ENCODE data around the gene IMMP2L. TPM values are rescaled to one million over a fixed set of nuclear protein-coding genes. Genes with fewer than 3 reads are reported as not detected.
"Not testable (repeated sequence)": the region's sequence is repeated elsewhere in the genome, so short reads cannot be mapped to it uniquely, and the experiment has no call there.

IMMP2L gene
- polyA plus RNA-seq, 1 experiment: 5.8 TPM

DNA sequence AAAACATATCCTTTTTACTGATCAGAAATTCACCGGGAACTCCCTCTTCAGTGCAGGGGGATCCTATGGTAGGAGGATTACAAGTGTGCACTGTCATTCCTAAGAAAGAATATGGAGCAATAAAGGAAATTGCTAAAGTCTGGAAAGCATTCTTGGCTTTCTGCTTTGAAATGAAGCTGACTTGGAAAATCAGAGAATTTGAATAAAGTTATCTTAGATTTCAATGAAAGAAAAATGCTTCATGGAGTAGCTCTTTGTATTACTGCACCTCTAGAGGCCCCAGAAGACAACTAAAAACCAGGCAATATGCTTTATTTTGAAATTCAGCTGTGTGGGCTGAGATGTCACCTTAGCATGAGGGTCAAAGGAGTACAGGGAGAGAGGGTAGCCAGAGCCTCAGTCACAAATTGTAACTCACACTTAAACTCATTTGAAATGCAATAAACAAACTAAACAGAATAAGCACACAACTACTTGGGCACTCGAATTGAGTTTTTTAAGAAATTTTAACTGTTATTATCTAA is 102.5 kb downstream of the IMMP2L start:
- TF ChIP-seq, protein P1, sequence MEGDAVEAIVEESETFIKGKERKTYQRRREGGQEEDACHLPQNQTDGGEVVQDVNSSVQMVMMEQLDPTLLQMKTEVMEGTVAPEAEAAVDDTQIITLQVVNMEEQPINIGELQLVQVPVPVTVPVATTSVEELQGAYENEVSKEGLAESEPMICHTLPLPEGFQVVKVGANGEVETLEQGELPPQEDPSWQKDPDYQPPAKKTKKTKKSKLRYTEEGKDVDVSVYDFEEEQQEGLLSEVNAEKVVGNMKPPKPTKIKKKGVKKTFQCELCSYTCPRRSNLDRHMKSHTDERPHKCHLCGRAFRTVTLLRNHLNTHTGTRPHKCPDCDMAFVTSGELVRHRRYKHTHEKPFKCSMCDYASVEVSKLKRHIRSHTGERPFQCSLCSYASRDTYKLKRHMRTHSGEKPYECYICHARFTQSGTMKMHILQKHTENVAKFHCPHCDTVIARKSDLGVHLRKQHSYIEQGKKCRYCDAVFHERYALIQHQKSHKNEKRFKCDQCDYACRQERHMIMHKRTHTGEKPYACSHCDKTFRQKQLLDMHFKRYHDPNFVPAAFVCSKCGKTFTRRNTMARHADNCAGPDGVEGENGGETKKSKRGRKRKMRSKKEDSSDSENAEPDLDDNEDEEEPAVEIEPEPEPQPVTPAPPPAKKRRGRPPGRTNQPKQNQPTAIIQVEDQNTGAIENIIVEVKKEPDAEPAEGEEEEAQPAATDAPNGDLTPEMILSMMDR (IDR thresholded peaks at IDR 0.05; ENCODE audit: insufficient read depth, low read depth, low read length): no peak
- CTCF ChIA-PET: no interaction called here
- no peaks in the 10 kb centered on the region for H3K27me3 ChIP-seq (ENCODE audit: control insufficient read depth, insufficient read depth, low read length)

DNA sequence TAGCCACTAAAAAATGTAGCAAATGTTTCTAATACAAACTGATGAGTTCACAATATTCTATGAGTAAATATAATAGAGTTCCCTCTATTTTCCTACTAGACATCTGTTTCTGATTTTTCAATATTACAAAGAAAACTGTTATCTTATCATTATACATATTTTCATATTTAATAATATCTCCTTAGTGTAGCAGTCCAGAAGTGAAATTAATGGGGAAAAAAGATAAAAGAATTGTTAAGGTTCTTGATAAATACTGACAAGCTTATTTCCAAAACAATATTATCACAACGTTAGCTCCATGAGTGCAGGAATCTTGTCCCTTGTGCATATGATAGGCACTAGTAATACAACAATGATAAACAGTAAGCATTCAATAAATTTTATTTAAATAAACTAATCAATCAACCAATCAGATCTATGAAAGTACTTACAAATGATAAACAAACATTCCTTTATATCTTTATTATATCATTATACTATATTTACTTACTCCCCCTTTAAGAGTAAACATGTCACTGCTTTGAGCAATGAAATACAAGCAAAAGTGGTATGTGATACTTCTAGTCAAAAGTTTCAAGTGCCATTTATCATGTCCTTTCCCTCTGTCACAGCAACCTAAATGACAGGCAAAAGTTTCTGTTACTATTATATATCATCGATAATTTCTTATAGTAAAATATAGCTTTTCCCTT is 103.1 kb downstream of the IMMP2L start:
- CTCF ChIA-PET: no interaction called here
- POLR2A ChIA-PET: no interaction called here
- TF ChIP-seq, protein P1 (IDR thresholded peaks at IDR 0.05; ENCODE audit: insufficient read depth, low read depth, low read length): no peak
- no peak overlapping the region for H3K4me3 ChIP-seq (ENCODE audit: low read depth, low read length)
- no peaks in the 10 kb centered on the region for H3K27me3 ChIP-seq (ENCODE audit: control insufficient read depth, insufficient read depth, low read length)
- H3K36me3 ChIP-seq (ENCODE audit: control insufficient read depth, insufficient read depth, low read length): no peaks in the 10 kb centered on the region
- no peak for DNase-seq (ENCODE audit: low read depth)

More for the DNA sequence above, 102.5 kb downstream of the IMMP2L start:
- no peak overlapping the region for H3K4me3 ChIP-seq (ENCODE audit: low read depth, low read length)
- H3K36me3 ChIP-seq (ENCODE audit: control insufficient read depth, insufficient read depth, low read length): no peaks in the 10 kb centered on the region
- DNase-seq (ENCODE audit: low read depth): no peak
- POLR2A ChIA-PET: no interaction called here

DNA sequence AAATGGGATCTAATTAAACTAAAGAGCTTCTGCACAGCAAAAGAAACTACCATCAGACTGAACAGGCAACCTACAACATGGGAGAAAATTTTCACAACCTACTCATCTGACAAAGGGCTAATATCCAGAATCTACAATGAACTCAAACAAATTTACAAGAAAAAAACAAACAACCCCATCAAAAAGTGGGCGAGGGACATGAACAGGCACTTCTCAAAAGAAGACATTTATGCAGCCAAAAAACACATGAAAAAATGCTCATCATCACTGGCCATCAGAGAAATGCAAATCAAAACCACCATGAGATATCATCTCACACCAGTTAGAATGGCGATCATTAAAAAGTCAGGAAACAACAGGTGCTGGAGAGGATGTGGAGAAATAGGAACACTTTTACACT is 111.6 kb downstream of the IMMP2L start:
- DNase-seq (ENCODE audit: low read depth); H3K36me3 ChIP-seq (ENCODE audit: control insufficient read depth, insufficient read depth, low read length); POLR2A ChIA-PET; CTCF ChIA-PET; H3K4me3 ChIP-seq (ENCODE audit: low read depth, low read length); H3K27me3 ChIP-seq (ENCODE audit: control insufficient read depth, insufficient read depth, low read length): not testable (repeated sequence)

DNA sequence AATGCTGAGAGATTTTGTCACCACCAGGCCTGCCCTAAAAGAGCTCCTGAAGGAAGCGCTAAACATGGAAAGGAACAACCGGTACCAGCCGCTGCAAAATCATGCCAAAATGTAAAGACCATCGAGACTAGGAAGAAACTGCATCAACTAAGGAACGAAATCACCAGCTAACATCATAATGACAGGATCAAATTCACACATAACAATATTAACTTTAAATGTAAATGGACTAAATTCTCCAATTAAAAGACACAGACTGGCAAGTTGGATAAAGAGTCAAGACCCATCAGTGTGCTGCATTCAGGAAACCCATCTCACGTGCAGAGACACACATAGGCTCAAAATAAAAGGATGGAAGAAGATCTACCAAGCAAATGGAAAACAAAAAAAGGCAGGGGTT is 114.8 kb downstream of the IMMP2L start:
- H3K36me3 ChIP-seq (ENCODE audit: control insufficient read depth, insufficient read depth, low read length); H3K4me3 ChIP-seq (ENCODE audit: low read depth, low read length); H3K27me3 ChIP-seq (ENCODE audit: control insufficient read depth, insufficient read depth, low read length); DNase-seq (ENCODE audit: low read depth); CTCF ChIA-PET; POLR2A ChIA-PET: not testable (repeated sequence)

DNA sequence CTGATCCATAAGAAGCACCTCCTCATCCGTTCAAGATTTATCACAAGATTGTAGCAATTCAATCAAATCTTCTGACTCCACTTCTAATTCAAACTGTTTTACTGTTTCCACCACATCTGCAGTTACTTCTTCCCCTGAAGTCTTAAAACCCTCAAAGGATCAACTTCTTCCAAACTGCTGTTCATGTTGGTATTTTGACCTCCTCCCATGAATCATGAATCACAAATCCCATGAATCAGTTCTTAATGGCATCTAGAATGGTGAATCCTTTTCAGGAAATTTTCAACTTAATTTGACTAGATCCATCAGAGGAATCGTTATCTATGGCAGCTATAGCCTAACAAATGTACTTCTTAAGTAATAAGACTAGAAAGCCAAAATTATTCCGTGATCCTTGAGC is 122.3 kb downstream of the IMMP2L start:
- DNase-seq (ENCODE audit: low read depth): no peak
- ChIA-PET POLR2A (no interaction called here), CTCF (no interaction called here)
- Histone ChIP-seq H3K27me3 (ENCODE audit: control insufficient read depth, insufficient read depth, low read length) (no peaks in the 10 kb centered on the region), H3K36me3 (ENCODE audit: control insufficient read depth, insufficient read depth, low read length) (no peaks in the 10 kb centered on the region), H3K4me3 (ENCODE audit: low read depth, low read length) (no peak overlapping the region)
- TF ChIP-seq, protein P1 (IDR thresholded peaks at IDR 0.05; ENCODE audit: insufficient read depth, low read depth, low read length): no peak

- TF ChIP-seq, protein P1 (IDR thresholded peaks at IDR 0.05; ENCODE audit: insufficient read depth, low read depth, low read length): no peak
- DNase-seq (ENCODE audit: low read depth): no peak
- POLR2A ChIA-PET: no interaction called here
- Histone ChIP-seq H3K36me3 (ENCODE audit: control insufficient read depth, insufficient read depth, low read length) (no peaks in the 10 kb centered on the region), H3K27me3 (ENCODE audit: control insufficient read depth, insufficient read depth, low read length) (no peaks in the 10 kb centered on the region), H3K4me3 (ENCODE audit: low read depth, low read length) (no peak overlapping the region)
- CTCF ChIA-PET: interaction anchor here (1.1 to 1.3 kb wide), 2 partner anchors 49 to 108 kb away, joined by 3 read pairs; no protein-coding TSS in a partner anchor
Observed at GRCh38 chr7:111438369-111439289, 123.7 kb downstream of the IMMP2L start.
